HL-60 (cell line): ENCODE data around the gene MYH16.
"Not testable (repeated sequence)": the region's sequence is repeated elsewhere in the genome, so short reads cannot be mapped to it uniquely, and the experiment has no call there.

Experiments used
- DNase-seq, 2 experiments: peaks; one replicate each; pipeline ENCODE4 v3.0.0-alpha.2; 2010 to 2020; ENCODE audit warnings: low read depth in 1 of 2, low spot score in 1 of 2
- H3K27ac ChIP-seq: fragments of 250-450 bp; sonication (Bioruptor Pico); replicated peaks from 2 replicates; pipeline ENCODE4 v1.5.1; 2020; ENCODE audit warnings: mild to moderate bottlenecking, moderate library complexity
- H3K27me3 ChIP-seq: fragments of 250-450 bp; sonication (Bioruptor Pico); 2 replicates; pipeline ENCODE4 v1.5.1; 2021; ENCODE audit warnings: mild to moderate bottlenecking, moderate library complexity; ENCODE audit not compliant: insufficient read depth, poor library complexity, severe bottlenecking
- H3K4me3 ChIP-seq: replicated peaks from 2 replicates; pipeline ENCODE4 v1.5.1; 2011; ENCODE audit warnings: mild to moderate bottlenecking, control low read depth, low read length; ENCODE audit not compliant: insufficient read depth
- GABPA ChIP-seq: IDR thresholded peaks from 2 replicates; pipeline ENCODE4 v1.6.1; 2012; ENCODE audit warnings: low read depth
- POLR2AphosphoS5 ChIP-seq: IDR thresholded peaks from 2 replicates; pipeline ENCODE4 v1.6.1; 2012; ENCODE audit warnings: low read depth
- SPI1 ChIP-seq: IDR thresholded peaks from 2 replicates; pipeline ENCODE4 v1.6.1; 2012; ENCODE audit warnings: low read depth, mild to moderate bottlenecking, borderline replicate concordance
- TF ChIP-seq, protein P1 (sequence below): IDR thresholded peaks from one replicate; pipeline ENCODE4 v1.5.1; 2011; ENCODE audit warnings: low read length, control low read depth, inconsistent platforms; ENCODE audit not compliant: insufficient read depth
- TF ChIP-seq, protein P2 (sequence below): IDR thresholded peaks from 2 replicates; pipeline ENCODE4 v1.6.1; 2012; ENCODE audit warnings: low read depth; ENCODE audit not compliant: insufficient replicate concordance

MYH16 gene

GRCh38 chr7:99267841-99268576 lies 4.6 kb upstream of the MYH16 start:
- Histone ChIP-seq H3K27ac (no peak overlapping the region), H3K4me3 (no peak overlapping the region), H3K27me3 (no peaks in the 10 kb centered on the region)
- DNase-seq: no peak
- TF ChIP-seq GABPA: no peak
- no peak for TF ChIP-seq SPI1
- TF ChIP-seq POLR2AphosphoS5: no peak
- TF ChIP-seq, protein P1, sequence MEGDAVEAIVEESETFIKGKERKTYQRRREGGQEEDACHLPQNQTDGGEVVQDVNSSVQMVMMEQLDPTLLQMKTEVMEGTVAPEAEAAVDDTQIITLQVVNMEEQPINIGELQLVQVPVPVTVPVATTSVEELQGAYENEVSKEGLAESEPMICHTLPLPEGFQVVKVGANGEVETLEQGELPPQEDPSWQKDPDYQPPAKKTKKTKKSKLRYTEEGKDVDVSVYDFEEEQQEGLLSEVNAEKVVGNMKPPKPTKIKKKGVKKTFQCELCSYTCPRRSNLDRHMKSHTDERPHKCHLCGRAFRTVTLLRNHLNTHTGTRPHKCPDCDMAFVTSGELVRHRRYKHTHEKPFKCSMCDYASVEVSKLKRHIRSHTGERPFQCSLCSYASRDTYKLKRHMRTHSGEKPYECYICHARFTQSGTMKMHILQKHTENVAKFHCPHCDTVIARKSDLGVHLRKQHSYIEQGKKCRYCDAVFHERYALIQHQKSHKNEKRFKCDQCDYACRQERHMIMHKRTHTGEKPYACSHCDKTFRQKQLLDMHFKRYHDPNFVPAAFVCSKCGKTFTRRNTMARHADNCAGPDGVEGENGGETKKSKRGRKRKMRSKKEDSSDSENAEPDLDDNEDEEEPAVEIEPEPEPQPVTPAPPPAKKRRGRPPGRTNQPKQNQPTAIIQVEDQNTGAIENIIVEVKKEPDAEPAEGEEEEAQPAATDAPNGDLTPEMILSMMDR: no peak
- TF ChIP-seq, protein P2, sequence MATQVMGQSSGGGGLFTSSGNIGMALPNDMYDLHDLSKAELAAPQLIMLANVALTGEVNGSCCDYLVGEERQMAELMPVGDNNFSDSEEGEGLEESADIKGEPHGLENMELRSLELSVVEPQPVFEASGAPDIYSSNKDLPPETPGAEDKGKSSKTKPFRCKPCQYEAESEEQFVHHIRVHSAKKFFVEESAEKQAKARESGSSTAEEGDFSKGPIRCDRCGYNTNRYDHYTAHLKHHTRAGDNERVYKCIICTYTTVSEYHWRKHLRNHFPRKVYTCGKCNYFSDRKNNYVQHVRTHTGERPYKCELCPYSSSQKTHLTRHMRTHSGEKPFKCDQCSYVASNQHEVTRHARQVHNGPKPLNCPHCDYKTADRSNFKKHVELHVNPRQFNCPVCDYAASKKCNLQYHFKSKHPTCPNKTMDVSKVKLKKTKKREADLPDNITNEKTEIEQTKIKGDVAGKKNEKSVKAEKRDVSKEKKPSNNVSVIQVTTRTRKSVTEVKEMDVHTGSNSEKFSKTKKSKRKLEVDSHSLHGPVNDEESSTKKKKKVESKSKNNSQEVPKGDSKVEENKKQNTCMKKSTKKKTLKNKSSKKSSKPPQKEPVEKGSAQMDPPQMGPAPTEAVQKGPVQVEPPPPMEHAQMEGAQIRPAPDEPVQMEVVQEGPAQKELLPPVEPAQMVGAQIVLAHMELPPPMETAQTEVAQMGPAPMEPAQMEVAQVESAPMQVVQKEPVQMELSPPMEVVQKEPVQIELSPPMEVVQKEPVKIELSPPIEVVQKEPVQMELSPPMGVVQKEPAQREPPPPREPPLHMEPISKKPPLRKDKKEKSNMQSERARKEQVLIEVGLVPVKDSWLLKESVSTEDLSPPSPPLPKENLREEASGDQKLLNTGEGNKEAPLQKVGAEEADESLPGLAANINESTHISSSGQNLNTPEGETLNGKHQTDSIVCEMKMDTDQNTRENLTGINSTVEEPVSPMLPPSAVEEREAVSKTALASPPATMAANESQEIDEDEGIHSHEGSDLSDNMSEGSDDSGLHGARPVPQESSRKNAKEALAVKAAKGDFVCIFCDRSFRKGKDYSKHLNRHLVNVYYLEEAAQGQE: no peak

GRCh38 chr7:99268577-99268908 lies 4.1 kb upstream of the MYH16 start:
- Histone ChIP-seq H3K27me3 (no peaks in the 10 kb centered on the region), H3K4me3 (no peak overlapping the region), H3K27ac (no peak overlapping the region)
- DNase-seq: no peak
- TF ChIP-seq, protein P2: no peak
- no peak for TF ChIP-seq POLR2AphosphoS5
- TF ChIP-seq GABPA: no peak
- TF ChIP-seq, protein P1: no peak
- no peak for TF ChIP-seq SPI1

DNA sequence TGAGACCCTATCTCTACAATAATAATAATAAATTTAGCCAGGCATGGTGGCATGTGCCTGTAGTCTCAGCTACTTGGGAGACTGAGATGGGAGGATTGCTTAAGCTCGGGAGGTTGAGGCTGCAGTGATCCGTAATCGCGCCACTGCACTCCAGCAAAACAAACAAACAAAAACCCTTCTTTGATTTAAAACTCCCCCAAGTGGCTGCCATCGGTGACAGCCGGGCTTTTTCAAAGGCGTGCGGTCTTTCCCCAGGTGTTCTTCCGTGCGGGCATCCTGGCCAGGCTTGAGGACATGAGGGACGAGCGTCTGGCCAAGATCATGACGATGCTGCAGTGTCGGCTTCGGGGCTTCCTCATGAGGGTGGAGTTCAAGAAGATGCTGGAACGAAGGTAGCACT lies 1.9 kb upstream of the MYH16 start:
- Histone ChIP-seq H3K27me3 (no peaks in the 10 kb centered on the region), H3K27ac (no peak overlapping the region), H3K4me3 (no peak overlapping the region)
- TF ChIP-seq, protein P2: no peak
- TF ChIP-seq GABPA: no peak
- TF ChIP-seq, protein P1: no peak
- no peak for DNase-seq

- not testable (repeated sequence) for DNase-seq, H3K27me3 ChIP-seq, H3K4me3 ChIP-seq, H3K27ac ChIP-seq
Measured at GRCh38 chr7:99273561-99273960, 922 bp downstream of the MYH16 start.

- not testable (repeated sequence) for H3K27me3 ChIP-seq, H3K27ac ChIP-seq, H3K4me3 ChIP-seq, DNase-seq
Measured at GRCh38 chr7:99274908-99275307, 2.3 kb downstream of the MYH16 start.
